Measurements from ENCODE around the gene MRPL33.
"Not testable (repeated sequence)": the region's sequence is repeated elsewhere in the genome, so short reads cannot be mapped to it uniquely, and the experiment has no call there.

Gene MRPL33

DNA sequence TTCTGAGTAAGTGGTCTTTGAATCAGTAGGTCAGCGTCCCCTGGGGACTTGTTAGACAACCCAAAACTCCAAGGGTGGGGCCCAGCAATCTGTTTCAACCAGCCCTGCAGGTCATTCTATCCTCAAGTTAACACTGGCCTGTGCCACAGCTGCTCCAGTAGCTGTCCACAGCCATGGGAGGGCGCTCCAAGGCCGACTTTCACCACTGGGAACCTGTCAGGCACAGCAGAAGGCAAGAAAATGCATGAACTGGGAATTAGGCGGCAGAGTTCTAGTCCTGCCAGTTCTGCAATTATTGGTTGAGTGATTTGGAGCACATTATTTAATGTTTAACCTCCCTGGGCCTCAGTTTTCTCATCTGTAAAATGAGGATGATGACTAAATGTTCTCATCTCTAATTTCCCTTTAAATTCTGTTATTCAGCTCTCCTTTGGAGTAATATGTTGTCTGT is 17.4 kb upstream of the MRPL33 start:
- TF ChIP-seq, protein P1, sequence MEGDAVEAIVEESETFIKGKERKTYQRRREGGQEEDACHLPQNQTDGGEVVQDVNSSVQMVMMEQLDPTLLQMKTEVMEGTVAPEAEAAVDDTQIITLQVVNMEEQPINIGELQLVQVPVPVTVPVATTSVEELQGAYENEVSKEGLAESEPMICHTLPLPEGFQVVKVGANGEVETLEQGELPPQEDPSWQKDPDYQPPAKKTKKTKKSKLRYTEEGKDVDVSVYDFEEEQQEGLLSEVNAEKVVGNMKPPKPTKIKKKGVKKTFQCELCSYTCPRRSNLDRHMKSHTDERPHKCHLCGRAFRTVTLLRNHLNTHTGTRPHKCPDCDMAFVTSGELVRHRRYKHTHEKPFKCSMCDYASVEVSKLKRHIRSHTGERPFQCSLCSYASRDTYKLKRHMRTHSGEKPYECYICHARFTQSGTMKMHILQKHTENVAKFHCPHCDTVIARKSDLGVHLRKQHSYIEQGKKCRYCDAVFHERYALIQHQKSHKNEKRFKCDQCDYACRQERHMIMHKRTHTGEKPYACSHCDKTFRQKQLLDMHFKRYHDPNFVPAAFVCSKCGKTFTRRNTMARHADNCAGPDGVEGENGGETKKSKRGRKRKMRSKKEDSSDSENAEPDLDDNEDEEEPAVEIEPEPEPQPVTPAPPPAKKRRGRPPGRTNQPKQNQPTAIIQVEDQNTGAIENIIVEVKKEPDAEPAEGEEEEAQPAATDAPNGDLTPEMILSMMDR (IDR thresholded peaks at IDR 0.05; ENCODE audit: low read length, missing control alignments), result peak; percentile 98
- DNase-seq (ENCODE audit: low read depth), result peak; percentile 85
- H3K4me3 ChIP-seq (replicated peaks; ENCODE audit: low read depth, low read length), result no peak overlapping the region

DNA sequence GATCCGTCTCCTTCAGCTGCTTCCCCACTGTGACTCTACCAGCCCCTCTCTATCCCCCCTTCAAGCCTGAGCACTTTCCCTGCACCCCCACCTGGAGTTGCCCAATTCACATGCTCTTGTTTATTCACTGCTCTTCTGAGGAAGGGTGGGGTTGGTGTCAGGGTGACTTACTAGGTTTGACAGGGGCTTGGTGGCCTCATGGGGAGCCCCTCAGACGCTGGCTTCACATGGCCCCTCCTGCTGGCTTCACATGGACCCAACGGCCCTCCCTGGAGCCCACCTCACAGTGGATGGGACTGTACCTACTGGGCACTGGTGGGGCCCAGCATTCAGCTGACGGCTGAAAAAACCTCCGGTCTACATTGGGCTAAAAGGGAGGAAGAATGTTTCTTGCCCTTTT is 16.7 kb upstream of the MRPL33 start:
- no peak overlapping the region for H3K4me3 ChIP-seq (replicated peaks; ENCODE audit: low read depth, low read length)
- DNase-seq (ENCODE audit: low read depth), result no peak
- TF ChIP-seq, protein P1 (IDR thresholded peaks at IDR 0.05; ENCODE audit: low read length, missing control alignments), result no peak

DNA sequence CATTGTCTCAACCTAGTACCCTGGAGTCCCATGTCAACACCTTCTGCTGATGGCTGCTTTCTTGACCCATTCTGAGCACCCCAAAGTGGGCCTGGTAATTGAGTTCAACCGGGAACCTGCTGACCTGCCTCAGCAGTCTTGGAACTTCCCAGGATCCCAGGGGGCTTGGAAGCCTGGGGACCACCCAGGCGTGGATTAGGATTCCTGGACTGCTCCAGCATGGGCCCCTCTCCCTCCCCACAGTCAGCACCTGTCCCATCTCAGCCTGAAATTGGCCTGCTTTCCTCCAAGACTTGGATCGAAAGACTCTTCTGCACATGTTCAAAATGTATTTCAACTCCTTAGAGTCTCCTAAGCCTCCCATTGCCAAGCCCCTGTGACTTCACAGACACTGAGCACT is 15.4 kb upstream of the MRPL33 start:
- DNase-seq (ENCODE audit: low read depth), result no peak
- no peak overlapping the region for H3K4me3 ChIP-seq (replicated peaks; ENCODE audit: low read depth, low read length)
- TF ChIP-seq, protein P1 (IDR thresholded peaks at IDR 0.05; ENCODE audit: low read length, missing control alignments), result no peak

DNA sequence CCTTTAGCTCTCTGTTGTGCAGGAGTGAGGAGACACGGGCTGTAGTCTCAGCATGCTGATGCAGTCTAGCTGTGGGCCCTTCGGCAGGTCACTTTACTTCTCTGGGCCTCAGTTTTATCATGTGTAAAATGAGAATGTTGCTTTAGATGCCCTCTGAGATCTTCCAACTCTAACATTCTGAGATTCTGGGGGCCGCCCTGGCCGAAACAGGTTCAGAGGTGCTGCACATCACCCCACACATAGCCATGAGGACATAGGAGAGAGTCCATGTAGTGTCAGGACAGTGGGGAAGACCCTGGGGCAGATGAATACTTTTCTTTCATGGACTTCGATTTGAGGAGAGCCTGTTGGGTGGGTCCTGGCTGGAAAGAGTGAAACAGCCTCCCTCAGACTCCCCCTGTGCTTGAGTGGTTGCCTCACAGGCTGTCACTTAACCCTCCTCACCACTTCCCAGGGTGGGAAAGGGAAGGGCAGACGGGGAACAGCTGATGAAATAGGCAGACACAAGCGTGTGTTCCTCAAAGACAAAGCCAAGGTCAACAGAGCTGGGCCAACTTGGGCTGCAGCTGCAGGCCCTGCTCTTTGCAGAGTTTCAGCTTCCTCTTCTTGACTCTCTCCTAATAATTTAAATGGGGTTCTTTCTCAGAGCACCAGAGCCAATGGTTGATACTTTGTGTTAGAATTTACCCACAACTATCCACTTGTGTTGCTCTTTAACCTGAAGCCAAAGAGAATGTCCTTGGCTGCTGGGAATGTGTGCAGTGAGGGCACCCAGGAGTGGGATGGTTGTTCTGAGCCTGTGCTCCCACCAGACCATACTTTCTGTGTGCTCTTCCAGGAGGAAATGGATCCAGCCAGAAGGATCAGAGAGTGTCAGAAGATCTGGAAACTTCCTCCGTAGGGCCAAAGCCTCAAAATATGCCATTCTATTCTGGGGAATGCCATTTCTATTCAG is 14.7 kb upstream of the MRPL33 start:
- TF ChIP-seq, protein P1 (IDR thresholded peaks at IDR 0.05; ENCODE audit: low read length, missing control alignments), result no peak
- no peak overlapping the region for H3K4me3 ChIP-seq (replicated peaks; ENCODE audit: low read depth, low read length)
- no peak for DNase-seq (ENCODE audit: low read depth)

DNA sequence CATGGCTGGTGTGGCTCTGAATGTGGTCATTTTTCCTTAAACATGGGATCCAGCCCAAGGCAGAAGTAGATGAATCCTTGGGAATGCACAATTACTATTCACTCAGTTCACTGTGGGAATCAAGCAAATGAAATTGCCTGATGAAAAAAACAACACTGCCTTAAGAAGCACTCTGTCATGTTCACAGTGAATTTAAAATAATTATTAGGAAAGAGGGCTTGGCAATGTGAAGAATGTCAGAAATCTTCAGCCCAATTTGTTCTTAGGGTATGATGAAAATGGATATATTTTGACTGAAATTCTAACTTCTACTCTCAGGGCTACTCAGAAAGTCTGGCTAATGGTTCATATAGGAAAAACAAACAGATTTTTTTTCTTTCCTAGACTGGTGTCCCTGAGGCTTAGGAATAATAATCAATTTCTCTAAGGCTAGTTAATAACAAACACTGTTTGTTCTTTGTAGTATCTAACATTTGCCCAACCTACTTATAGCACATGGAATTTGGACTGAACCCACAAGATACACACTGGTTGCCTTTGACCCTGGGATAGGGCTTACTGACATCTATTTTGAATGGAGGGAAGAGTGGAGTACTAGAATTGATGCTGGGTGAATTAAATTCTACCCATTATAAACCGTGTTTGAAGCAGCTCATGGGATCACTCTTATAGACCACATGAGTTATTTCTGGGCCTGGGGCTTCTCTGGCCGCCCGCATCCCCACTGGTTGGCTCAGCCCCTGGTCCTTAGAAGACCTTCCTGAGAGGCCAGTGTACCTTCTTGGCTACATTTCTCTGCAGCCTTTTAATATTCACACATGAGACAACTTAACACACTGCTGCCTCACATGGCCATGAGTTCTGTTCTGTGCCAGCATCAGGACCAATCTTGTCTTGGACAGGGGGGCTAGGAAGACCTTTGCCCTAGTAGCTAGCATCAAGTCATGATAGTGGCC is 8.3 kb upstream of the MRPL33 start:
- H3K4me3 ChIP-seq (replicated peaks; ENCODE audit: low read depth, low read length), result no peak overlapping the region
- TF ChIP-seq, protein P1 (IDR thresholded peaks at IDR 0.05; ENCODE audit: low read length, missing control alignments), result no peak
- no peak for DNase-seq (ENCODE audit: low read depth)

DNA sequence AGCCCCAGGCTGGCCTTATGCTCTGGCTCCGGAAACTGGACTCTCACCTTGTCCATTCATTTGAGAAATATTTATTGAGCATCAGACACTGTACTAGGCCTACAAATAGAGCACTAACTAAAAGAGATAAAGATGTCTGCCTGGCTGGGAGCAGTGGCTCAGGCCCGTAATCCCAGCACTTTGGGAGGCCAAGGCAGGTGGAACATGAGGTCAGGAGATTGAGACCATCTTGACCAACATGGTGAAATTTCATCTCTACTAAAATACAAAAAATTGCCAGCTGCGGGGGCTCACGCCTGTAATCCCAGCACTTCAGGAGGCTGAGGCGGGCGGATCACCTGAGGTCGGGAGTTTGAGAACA is 7.6 kb upstream of the MRPL33 start:
- DNase-seq (ENCODE audit: low read depth), result no peak
- TF ChIP-seq, protein P1 (IDR thresholded peaks at IDR 0.05; ENCODE audit: low read length, missing control alignments), result no peak
- no peak overlapping the region for H3K4me3 ChIP-seq (replicated peaks; ENCODE audit: low read depth, low read length)

DNA sequence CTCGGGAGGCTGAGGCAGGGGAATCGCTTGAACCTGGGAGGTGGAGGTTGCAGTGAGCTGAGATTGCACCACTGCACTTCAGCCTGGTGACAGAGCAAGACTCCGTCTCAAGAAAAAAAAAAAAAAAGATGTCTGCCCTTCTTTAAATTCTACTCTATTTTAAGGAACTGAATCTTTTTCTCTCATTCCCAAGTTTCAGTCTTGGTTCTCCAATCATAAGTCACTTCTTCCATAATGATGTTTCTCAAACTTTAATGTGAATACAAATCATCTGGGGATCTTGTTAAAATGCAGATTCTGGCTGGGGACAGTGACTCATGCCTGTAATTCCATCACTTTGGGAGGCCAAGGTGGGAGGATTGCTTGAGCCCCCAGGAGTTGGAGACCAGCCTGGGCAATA is 7.0 kb upstream of the MRPL33 start:
- H3K4me3 ChIP-seq (replicated peaks; ENCODE audit: low read depth, low read length), result not testable (repeated sequence)

More for the DNA sequence above, 7.0 kb upstream of the MRPL33 start:
- DNase-seq (ENCODE audit: low read depth), result not testable (repeated sequence)

All from fibroblast of pulmonary artery (primary cell).